Measurements from ENCODE around the gene CASZ1.

DNA sequence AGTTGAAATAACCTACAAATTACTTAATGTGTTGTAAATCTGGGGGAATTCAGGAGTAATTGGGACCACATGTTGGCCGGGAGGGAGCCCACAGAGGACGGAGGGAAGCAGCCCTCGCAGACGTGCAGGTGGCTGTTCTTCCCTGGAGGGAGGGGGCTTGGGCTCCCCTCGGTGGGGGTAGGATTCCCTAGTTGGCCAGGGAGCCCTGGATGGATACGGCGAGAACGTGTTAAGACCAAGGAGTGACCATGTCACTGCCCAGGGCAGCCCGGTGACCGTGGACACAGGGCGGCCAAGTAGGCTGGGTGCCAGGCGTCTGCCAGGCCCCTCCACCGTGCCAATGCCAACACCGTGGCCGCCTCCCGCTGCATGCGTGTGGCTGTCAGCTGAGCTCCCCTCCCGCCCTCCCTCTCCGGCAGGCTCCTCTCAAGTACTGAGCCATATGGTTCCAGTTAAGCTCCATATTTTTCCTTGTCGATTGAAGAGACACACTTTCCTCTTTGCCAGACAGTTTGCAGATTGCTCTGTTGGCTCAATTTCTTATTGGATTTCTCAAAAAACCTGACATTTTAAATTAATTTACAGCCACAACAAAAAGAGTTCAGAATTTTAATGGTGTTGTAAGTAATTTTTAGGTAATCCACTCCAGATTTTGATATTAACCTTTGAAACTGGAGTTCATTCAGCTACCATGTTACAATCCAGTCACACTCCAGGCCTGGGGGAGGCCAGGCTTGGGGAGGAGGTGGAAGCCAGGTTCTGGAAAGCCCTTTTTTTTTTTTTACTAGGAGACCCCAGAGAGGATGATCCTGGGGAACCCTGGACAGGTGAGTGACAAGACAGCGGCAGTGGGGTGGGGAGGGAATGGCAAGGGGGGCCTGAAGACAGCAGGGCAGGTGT lies 71.2 kb downstream of the CASZ1 start:
- TF ChIP-seq ZBTB7A (IDR thresholded peaks at IDR 0.05; ENCODE audit: low read depth) (no peak), CEBPB (IDR thresholded peaks at IDR 0.05) (no peak), EP300 (IDR thresholded peaks at IDR 0.05; ENCODE audit: borderline replicate concordance) (no peak), TAF1 (IDR thresholded peaks at IDR 0.05; ENCODE audit: low read depth) (no peak)

Data from Ishikawa (cell line).